Panc1 (cell line): ENCODE results near the gene AOC1.

ENCODE experiments used
- POLR2AphosphoS5 ChIP-seq: IDR thresholded peaks from 2 replicates; pipeline ENCODE4 v1.6.1; 2012; ENCODE audit warnings: mild to moderate bottlenecking, low read depth, low read length, moderate library complexity
- SIN3A ChIP-seq: IDR thresholded peaks from 2 replicates; pipeline ENCODE4 v1.6.1; 2012; ENCODE audit warnings: low read depth, mild to moderate bottlenecking, low read length, moderate library complexity, borderline replicate concordance; ENCODE audit not compliant: insufficient read depth
- TF ChIP-seq, protein P1 (sequence below): fragments of 450-650 bp; IDR thresholded peaks from 2 replicates; pipeline ENCODE4 v1.5.1; 2017; ENCODE audit warnings: mild to moderate bottlenecking
- TF ChIP-seq, protein P2 (sequence below), 2 experiments: IDR thresholded peaks; 2 replicates each; pipeline ENCODE4 v1.6.1; 2011 to 2012; ENCODE audit warnings: low read depth in 2 of 2, control low read depth in 1 of 2, low read length in 1 of 2, mild to moderate bottlenecking in 1 of 2, moderate library complexity in 1 of 2; ENCODE audit not compliant: insufficient read depth in 1 of 2

DNA sequence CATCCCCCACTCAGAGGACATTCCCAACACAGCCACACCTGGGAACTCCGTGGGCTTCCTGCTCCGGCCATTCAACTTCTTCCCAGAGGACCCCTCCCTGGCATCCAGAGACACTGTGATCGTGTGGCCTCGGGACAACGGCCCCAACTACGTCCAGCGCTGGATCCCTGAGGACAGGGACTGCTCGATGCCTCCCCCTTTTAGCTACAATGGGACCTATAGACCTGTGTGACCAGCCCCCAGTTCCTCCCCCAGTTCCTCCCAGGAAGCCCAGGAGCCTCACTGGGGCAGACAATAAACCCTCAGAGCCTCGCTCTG lies 8.6 kb downstream of the AOC1 start:
- no peak for TF ChIP-seq POLR2AphosphoS5
- TF ChIP-seq, protein P1, sequence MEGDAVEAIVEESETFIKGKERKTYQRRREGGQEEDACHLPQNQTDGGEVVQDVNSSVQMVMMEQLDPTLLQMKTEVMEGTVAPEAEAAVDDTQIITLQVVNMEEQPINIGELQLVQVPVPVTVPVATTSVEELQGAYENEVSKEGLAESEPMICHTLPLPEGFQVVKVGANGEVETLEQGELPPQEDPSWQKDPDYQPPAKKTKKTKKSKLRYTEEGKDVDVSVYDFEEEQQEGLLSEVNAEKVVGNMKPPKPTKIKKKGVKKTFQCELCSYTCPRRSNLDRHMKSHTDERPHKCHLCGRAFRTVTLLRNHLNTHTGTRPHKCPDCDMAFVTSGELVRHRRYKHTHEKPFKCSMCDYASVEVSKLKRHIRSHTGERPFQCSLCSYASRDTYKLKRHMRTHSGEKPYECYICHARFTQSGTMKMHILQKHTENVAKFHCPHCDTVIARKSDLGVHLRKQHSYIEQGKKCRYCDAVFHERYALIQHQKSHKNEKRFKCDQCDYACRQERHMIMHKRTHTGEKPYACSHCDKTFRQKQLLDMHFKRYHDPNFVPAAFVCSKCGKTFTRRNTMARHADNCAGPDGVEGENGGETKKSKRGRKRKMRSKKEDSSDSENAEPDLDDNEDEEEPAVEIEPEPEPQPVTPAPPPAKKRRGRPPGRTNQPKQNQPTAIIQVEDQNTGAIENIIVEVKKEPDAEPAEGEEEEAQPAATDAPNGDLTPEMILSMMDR, result no peak
- TF ChIP-seq, protein P2, sequence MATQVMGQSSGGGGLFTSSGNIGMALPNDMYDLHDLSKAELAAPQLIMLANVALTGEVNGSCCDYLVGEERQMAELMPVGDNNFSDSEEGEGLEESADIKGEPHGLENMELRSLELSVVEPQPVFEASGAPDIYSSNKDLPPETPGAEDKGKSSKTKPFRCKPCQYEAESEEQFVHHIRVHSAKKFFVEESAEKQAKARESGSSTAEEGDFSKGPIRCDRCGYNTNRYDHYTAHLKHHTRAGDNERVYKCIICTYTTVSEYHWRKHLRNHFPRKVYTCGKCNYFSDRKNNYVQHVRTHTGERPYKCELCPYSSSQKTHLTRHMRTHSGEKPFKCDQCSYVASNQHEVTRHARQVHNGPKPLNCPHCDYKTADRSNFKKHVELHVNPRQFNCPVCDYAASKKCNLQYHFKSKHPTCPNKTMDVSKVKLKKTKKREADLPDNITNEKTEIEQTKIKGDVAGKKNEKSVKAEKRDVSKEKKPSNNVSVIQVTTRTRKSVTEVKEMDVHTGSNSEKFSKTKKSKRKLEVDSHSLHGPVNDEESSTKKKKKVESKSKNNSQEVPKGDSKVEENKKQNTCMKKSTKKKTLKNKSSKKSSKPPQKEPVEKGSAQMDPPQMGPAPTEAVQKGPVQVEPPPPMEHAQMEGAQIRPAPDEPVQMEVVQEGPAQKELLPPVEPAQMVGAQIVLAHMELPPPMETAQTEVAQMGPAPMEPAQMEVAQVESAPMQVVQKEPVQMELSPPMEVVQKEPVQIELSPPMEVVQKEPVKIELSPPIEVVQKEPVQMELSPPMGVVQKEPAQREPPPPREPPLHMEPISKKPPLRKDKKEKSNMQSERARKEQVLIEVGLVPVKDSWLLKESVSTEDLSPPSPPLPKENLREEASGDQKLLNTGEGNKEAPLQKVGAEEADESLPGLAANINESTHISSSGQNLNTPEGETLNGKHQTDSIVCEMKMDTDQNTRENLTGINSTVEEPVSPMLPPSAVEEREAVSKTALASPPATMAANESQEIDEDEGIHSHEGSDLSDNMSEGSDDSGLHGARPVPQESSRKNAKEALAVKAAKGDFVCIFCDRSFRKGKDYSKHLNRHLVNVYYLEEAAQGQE (IDR thresholded peaks at IDR 0.05; ENCODE audit: insufficient read depth in 1 of 2, low read depth in 2 of 2, low read length in 1 of 2), result no peak
- TF ChIP-seq SIN3A, result no peak
